Activated naive CD4-positive, alpha-beta T cell treated with anti-CD3 and anti-CD28 coated beads, Interleukin-2, amount 50 U/mL, for 16 hours (primary cell): ENCODE data around the gene ADAMTSL5.
A peak's percentile ranks its signal among the peaks of the same experiment; 100 is the strongest.
"Not testable (repeated sequence)": the region's sequence is repeated elsewhere in the genome, so short reads cannot be mapped to it uniquely, and the experiment has no call there.

Experiments used
- DNase-seq: peaks from one replicate; pipeline ENCODE4 v3.0.0-alpha.2; 2020

ADAMTSL5 gene, protein sequence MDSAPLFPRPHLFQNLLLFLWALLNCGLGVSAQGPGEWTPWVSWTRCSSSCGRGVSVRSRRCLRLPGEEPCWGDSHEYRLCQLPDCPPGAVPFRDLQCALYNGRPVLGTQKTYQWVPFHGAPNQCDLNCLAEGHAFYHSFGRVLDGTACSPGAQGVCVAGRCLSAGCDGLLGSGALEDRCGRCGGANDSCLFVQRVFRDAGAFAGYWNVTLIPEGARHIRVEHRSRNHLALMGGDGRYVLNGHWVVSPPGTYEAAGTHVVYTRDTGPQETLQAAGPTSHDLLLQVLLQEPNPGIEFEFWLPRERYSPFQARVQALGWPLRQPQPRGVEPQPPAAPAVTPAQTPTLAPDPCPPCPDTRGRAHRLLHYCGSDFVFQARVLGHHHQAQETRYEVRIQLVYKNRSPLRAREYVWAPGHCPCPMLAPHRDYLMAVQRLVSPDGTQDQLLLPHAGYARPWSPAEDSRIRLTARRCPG

DNA sequence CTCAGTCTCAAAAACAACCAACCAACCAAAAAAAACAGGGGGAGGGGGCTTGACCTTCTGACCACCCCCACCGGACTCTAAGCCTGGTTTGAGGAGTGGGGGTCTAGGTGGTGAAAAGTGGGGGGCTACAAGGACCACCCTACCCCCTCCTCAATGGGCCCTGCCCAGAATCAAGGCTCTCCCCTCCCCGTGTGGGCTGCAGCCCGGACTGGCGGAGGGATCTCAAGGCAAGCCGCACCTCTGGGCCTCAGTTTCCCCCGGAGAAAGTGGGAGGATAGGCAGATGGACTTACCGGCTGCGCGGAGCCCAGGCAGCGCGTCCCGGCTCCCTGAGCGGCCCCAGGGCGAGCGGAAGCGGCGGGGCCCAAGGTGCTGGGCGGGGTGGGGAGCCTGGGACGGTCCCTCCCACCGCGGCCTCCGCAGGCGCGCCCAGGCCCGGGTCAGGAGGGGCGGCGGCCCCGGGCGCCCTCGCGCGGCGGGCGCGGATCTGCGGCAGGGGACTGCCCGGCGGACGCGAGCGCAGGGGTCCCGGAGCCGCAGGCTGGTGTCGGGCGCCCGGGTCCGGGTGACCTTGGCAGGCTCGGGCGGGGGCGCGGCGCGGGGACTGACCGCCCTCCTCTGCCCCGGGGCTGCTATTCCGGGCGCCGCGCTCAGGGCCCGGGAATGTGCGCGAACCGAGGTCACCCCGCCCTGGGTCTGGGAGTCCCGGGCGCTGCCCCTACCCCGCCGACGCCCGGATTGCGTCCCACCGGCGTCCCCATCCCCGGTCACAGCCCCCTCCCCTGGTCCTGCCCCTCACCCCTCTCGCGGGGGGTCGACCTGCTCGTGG lies at the start of gene ADAMTSL5:
ADAMTSL5 (minus strand) TSS at position 349 of the 828 bp plus-strand sequence. CDS start 2,076 bp downstream, outside the sequence.
- DNase-seq: peak; percentile 72

DNA sequence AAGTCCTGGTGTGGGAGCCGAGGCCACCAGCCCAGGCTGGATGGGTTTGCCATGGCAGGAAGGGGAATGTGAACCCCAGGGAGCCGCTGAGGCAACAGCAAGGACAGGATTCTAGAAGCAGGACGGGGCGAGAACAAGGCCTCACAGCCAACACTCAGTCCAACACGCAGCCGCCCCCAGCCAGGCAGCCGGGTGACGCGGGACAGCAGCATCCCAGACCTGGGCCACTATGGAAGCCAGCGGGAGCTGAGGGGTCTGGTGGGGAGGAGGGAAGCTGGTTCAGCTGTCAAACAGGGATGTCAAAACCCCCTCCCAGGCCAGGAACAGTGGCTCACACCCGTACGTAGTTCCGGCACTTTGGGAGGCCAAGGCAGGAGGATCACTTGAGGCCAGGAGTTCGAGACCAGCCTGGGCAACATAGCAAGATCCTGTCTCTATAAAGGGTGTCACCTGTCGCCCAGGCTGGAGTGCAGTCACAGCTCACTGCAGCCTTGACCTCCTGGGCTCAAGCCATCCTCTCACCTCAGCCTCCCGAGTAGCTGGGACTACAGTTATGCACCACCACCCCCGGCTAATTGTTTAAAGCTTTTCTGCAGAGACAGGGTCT lies 48.5 kb upstream of the ADAMTSL5 start:
- no peak for DNase-seq

DNA sequence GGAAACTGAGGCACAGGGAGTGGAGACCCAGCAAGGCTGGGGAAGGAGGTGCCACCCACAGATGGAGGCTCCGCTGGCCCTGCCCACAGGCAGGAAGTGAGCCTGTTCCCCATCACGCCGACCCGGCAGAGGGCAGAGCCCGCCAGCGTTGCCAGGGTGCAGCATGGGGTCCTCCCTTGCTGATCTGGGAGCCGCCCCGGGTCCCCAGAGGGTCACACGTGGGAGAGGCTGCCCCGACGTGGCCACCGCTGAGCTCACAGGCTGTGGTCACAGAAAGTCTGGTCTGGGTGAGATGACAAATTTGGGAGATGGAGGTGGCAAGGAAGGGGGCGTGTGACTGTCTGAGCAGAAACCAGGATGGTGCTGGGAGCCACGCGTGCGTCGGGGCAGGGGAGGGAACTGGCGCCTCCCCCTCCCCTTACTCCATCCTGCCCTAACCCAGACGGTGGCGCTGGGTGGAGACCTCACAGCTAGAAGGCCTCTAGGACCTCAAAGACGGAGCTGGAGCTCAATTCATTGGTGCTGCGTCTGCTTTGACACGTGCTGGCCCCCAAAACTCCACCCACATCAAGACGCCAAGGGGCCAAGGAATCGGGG lies 47.6 kb upstream of the ADAMTSL5 start:
- DNase-seq: no peak

DNA sequence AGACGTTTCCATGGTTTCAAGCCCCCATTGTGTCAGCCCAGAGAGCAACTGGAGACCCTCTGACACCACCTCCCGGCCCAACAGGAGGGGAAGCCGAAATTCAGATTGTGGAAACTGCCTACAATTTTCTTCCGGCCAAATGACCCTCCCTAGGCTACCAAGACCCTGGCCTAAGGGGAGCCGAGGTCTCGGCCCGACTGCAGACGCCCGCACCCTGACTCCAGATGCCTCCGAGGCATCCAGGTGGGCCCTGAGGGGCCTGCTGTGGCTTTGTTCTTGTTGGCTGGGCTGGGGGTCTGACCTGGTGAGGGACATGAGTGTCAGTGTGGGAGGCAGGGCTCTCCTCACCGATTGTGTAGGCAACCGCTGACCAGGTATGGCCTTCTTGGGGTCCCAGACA lies 45.7 kb upstream of the ADAMTSL5 start:
- no peak for DNase-seq

DNA sequence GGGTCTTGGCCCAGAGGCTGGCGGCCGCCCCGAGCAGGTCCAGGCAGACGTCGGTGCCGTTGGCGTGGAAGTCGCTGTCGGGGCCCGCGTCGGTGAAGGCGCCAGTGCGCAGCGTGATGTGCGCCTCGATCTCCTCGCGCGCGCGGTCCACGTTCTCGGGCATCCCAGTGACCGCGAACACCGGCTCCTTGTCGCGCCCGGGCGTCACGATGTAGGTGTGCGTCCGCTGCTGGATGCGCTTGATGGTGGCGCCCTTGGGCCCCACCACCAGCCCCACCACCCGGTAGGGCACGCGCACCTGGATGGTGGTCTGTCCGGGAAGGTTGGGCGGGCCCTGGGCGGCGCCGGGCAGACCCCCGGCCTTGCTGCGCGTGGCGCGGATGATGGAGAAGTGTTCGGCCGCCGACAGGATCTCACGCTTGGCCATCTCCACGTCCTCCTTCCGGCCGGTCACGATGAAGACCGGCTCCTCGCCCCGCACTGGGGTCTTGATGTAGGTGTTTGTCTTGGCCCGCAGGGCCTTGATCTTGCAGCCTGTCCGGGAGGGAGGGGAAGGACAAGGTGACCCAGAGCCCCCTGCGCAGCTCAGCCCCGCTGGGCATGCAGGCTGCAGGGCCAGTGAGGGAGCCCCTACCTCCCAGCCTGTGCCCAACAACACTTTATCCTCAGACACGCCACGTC lies 43.7 kb upstream of the ADAMTSL5 start:
- no peak for DNase-seq

DNA sequence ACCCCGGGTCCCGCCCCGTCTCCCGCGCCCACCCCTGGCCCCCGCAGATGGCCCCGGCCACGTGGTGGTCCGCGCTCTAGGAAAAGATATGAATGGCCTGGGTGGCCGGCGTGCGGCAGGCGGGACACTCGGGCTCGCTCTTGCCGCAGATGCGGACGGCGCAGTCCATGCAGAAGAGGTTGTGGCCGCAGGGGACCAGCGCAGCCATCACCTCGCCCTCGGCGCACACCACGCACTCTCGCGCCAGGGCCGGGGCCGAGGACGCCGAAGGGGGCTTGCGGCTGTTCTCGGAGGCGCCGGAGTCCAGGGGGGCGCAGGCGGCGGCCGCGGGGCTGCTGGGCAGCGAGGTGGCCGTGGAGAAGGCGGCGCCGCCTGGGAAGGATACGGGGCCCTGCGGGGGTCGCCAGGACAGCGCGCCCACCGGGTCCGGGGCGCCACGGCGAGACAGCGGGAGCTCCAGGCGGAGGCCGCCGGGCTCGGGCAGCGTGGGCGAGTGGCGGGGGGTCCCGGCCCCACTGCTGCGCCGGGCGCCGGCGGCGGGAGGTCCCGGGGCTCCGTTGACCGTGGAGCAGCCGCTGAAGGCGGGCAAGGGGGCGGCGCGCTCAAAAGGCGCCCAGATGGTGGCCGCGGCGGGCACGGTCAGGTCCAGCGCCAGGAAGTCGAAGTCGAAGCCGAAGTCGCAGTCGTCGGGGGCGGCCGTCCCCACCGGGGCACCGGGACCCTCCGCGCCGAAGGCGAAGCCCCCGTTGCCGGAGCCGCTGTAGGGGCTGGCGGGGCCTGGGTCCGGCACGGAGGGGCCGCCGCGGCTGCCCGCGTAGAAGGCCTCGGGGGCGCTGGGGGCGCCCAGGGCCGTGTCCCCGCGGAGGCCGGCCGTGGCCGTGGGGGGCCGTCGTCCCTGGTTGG lies 42.9 kb upstream of the ADAMTSL5 start:
- DNase-seq: no peak

DNA sequence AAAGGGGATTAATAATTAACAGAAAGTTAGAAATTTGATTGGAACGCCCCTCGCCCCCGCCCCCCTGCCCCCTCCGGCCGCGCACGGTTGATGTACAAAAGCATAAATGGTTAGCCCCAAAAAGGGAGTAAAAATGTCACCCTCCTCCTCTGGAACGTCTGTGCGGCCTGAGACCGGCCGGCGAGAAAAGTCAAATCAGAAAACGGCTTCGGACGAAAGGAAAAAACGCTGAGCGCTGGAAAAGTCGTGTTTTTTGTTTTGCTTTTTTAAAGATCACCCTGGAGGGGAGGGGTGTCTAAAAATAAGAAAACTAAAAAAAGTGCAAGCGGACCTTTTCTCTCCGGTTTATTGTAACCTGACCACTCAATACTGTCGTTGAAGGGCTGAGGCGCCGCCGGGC lies 42.1 kb upstream of the ADAMTSL5 start:
- no peak for DNase-seq

DNA sequence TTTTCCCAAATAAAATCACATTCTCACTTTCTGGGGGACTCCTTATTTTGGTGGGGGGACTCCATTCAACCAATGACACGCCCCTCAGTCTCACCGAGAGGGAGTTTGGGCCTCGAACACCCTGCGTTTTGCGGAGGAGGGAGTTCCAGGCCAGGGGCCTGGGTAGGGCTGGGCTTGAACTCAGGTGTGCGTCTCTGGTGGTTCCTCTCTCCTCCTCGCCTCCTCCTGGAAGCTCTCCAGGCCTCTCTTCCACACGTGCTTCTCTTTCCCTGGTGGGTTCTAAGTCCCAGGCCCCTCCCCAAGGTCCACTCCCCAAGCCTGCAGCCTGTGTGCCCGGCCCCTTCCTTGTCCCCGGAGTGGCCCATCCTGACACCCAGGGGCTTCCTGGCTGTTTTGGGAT lies 40.6 kb upstream of the ADAMTSL5 start:
- DNase-seq: no peak

DNA sequence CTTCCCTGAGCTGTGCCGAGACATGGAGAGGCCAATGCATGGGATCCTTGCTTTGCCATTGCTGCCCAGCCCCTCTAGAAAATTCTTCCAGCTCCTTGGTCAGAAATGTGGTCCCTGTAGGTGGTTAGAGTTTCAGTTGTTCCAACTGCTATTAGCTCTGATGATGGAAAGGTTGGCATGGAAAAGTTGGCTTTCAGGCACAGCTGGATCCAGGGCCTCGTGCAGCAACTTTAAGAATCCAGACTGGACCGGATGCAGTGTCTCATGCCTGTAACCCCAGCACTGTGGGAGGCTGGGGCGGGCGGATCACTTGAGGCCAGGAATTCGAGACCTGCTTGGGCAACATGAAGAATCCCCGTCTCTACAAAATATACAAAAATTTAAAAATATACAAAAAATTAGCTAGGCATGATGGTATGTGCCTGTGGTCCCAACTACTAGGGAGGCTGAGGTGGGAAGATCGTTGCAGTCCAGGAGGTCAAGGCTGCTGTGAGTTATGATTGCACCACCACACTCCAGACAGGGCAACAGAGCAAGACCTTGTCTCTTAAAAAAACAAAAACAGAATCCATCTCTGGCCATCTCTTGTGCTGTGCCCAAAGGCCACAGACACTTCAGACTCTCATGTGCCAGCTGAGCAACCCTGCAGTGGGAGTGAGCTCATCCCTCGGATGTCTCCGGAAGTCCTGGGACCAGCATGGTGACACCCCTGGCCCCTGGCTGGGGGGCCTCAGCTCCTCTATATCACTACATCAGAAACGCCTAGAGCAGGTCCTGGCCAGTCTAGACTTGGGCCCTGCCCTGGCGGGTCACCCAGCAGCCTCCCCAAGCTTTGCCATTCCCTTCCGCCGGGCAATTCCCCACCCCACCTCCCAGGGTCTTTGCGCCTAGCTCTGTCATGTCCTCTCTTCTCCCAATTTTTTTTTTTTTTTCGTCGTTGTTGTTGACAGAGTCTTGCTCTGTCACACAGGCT lies 38.5 kb upstream of the ADAMTSL5 start:
- no peak for DNase-seq

DNA sequence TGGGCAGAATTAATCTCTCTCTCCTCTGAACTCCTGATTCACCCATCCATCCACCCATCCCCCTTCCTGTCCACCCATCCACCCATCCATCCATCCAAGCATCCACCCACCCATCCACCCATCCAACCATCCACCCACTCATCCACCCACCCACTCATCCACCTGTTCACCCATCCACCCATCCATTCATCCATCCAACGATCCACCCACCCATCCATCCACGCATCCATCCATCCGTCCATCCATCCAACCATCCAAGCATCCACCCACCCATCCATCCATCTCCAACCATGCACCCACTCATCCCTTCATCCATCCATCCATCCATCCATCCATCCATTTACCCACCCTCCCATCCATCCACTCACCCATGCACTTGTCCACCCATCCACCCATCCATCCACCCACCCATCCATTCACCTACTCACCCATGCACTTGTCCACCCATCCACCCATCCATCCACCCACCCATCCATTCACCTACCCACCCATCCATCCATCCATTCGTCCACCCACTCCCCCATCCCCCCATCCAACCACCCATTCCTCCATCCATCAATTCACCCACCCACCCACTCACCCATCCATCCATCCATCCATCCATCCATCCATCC lies 36.6 kb upstream of the ADAMTSL5 start:
- DNase-seq: no peak

DNA sequence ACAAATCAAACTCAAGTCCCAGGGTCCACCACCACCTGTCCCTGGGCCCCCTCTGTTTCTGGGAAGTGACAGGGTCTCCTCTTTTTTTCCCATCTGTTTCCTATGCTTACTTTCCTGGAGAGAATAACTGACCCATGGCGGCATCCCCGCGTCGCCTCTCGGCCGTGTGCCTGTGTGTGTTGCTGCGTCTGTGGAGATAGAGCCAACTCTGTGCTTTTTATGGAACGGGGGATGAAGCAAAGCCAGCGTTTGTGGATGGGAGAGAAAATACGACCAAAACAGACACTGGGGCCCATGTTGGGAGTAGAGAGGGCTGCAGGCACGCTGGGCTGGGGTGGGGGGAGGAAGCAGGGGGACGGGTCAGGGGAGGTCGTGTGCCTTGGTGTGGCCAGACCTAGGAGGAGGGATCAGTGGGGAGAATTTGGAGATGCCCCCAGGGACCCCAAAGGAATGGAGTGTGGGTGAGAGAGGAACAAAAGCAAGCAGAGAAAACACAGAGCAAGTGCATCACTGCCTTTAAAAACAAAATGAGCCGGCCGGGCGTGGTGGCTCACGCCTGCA lies 27.6 kb upstream of the ADAMTSL5 start:
- no peak for DNase-seq

DNA sequence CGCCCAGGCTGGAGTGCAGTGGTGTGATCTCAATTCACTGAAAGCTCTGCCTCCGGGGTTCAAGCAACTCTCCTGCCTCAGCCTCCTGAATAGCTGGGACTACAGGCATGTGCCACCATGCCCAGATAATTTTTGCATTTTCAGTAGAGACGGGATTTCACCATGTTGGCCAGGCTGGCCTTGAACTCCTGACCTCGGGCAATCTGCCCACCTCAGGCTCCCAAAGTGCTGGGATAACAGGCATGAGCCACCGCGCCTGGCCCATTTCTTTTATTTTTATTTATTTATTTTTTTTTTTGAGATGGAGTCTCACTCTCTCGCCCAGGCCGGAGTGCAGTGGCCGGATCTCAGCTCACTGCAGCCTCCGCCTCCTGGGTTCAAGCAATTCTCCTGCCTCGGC lies 26.9 kb upstream of the ADAMTSL5 start:
- not testable (repeated sequence) for DNase-seq

DNA sequence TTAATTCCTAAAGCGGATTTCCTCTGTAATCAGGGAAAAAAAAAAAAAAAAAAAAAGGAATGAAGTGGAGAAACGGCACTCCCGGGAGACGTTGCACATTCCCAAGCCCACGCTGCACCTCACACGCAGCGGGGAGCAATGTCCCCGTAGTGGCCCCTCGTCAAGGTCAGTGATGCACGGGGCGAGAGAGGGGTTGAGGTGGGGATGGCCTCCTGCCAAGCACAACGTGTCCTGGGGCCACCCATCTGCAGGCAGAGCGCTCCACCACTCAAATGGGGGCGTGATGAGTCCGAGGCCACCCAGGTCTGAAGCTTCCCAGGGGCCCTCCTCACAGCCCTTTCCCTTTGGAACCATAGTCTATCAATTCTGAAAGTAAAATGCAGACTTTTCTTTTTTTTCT lies 26.2 kb upstream of the ADAMTSL5 start:
- DNase-seq: no peak

DNA sequence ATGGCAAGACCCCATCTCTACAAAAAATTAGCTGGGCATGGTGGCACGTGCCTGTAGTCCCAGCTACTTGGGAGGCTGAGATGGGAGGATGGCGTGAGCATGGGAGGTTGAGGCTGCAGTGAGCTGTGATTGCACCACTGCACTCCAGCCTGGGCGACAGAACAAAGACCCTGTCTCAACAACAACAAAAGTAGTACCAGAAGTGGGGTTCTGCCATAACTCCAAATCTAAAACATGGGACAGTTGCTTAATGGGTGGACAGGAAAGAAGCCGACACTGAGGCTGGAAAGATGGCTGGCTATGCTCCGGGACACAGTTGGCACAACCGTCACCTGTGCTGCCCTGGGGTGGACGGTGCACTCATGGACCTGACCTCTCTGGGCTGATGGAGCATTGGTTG lies 22.9 kb upstream of the ADAMTSL5 start:
- not testable (repeated sequence) for DNase-seq

DNA sequence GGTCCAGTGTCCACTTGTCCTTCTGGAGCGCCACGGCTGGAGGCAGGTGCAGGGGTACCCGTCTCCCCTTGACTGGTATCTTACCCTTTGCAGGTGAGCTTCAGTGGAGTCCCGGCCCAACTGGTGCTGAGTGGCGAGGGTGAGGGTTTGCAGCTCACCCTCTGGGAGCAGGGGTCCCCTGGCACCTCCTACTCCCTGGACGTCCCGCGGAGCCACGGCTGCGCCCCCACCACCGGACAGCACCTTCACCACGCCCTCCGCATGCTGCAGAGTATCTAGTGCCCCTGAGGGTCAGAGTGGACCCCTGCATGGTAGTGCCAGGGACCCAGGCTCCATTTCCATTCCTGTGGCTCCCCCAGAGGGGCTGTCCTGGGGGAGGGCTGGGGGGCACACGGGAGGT lies 22.2 kb upstream of the ADAMTSL5 start:
- no peak for DNase-seq

DNA sequence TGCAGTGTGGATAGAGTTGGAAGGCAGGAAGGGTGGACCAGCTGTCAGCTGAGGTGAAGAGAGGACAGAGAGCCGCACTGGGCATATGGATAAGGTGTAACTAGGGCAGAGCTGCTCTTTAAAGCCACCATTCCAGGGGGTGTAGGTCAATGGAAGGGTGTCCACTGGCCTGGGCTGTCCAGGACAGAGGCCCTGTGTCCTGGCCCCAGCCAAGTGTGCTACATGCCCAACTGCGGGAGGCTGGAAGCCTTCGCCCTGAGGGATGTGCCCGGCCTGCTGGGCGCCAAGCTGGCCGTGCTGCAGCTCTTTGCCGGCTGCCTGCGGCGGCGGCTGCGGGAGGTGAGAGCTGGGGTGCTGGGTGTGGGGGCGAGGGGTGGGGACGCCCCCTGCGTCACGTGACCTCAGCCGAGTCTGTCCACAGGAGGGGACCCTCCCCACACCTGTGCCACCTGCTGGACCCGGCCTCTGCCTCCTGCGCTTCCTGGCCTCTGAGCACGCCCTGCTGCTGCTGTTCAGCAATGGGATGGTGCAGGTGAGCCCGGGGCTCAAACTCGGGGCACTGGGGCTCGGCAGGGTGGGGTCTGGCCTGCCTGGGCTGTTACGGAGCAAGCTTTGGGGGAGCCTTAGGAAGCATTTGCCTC lies 20.8 kb upstream of the ADAMTSL5 start:
- no peak for DNase-seq

DNA sequence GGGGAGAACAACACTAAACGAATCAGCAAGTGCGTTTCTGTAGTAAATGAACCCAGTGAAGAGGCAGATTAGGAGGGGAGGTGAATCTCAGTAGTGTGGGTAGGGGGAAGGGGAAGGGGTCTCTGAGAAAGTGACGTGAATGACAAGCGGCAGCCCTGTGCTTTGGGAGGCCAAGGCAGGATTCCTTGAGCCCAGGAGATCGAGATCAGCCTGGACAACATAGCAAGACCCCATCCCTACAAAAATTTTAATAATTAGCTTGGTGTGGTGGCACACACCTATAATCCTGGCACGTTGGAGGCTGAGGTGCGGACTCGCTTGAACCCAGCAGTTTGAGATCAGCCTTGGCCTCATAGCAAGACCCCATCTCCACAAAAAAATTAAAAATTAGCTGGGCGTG lies 19.2 kb upstream of the ADAMTSL5 start:
- DNase-seq: no peak

DNA sequence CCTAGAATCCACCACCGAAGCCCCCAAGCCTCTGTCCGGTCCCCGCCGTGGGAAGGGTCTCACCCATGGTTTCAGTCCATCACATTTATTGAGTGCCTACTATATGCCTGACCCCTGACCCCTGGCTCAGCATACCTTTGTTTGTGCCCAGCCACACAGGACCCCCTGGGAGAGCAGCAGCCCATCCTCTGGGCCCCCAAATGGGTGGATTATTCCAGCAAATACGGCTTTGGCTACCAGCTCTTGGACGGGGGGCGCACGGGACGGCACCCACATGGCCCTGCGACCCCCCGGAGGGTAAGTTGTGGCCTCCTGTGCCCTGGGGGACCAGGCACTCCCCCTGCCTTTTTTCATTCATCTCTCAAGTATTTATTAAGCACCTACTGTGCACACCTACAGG lies 18.8 kb upstream of the ADAMTSL5 start:
- no peak for DNase-seq

DNA sequence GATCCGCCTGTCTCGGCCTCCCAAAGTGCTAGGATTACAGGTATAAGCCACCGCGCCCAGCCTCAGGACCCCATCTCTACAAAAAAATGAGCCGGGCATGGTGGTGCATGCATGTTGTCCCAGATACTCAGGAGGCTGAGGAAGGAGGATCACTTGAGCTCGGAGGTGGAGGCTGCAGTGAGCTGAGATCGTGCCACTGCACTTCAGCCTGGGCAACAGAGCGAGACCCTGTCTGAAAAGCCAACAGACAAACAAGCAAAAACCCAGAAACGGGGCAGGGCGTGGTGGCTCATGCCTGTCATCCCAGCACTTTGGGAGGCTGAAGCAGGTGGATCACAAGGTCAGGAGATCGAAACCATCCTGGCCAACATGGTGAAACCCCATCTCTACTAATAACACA lies 18.0 kb upstream of the ADAMTSL5 start:
- DNase-seq: not testable (repeated sequence)
